Cardiac fibroblast (primary cell): Measurements from ENCODE around the gene TMEM134.

Experiments
- DNase-seq, 2 donors: peaks; one replicate each; pipeline versions ENCODE4 v3.0.0 to v3.0.0-alpha.2; 2010; ENCODE audit warnings: low read depth in 2 of 2
- H3K4me3 ChIP-seq, 2 donors: replicated peaks in 1 of 2; 1 replicate in 1 of 2; 2 replicates in 1 of 2; pipeline ENCODE4 v1.5.1; 2011; ENCODE audit warnings: low read depth in 2 of 2, low read length in 2 of 2, mild to moderate bottlenecking in 2 of 2, moderate library complexity in 1 of 2
- CTCF ChIP-seq: IDR thresholded peaks from one replicate; pipeline ENCODE4 v1.5.1; 2011; ENCODE audit warnings: low read depth, mild to moderate bottlenecking, low read length, inconsistent platforms

TMEM134 gene

GRCh38 chr11:67504005-67504949 is 35.2 kb upstream of the TMEM134 start:
- no peak for TF ChIP-seq CTCF
- peak; percentile 22 to 58 for DNase-seq
- H3K4me3 ChIP-seq: peak overlapping the region; percentile 78 to 83

- no peak for TF ChIP-seq CTCF
- peak overlapping the region; percentile 36 to 78 for H3K4me3 ChIP-seq
- DNase-seq: no peak
Observed at GRCh38 chr11:67503119-67504004, 34.3 kb upstream of the TMEM134 start.

GRCh38 chr11:67502328-67502979 is 33.4 kb upstream of the TMEM134 start:
- no peak for TF ChIP-seq CTCF
- no peak for DNase-seq
- no peak overlapping the region for H3K4me3 ChIP-seq

- H3K4me3 ChIP-seq: no peak overlapping the region
- TF ChIP-seq CTCF: no peak
Observed at GRCh38 chr11:67501854-67502253, 32.8 kb upstream of the TMEM134 start.

GRCh38 chr11:67500831-67501715 is 32.0 kb upstream of the TMEM134 start:
- no peak overlapping the region for H3K4me3 ChIP-seq
- DNase-seq: no peak
- no peak for TF ChIP-seq CTCF

More at GRCh38 chr11:67501854-67502253, 32.8 kb upstream of the TMEM134 start:
- DNase-seq: no peak

- TF ChIP-seq CTCF: no peak
- DNase-seq: no peak
- H3K4me3 ChIP-seq: no peak overlapping the region
Observed at GRCh38 chr11:67500484-67500821, 31.4 kb upstream of the TMEM134 start.
